Measurements from ENCODE around the gene NIM1K. TPM values are rescaled to one million over a fixed set of nuclear protein-coding genes. Genes with fewer than 3 reads are reported as not detected.
"Not testable (repeated sequence)": the region's sequence is repeated elsewhere in the genome, so short reads cannot be mapped to it uniquely, and the experiment has no call there.

Gene NIM1K
- total and polyA plus RNA-seq, 2 donors (not counting 1 experiment from before 2014, with no cell fraction given), result 0.13 to 0.32 TPM

DNA sequence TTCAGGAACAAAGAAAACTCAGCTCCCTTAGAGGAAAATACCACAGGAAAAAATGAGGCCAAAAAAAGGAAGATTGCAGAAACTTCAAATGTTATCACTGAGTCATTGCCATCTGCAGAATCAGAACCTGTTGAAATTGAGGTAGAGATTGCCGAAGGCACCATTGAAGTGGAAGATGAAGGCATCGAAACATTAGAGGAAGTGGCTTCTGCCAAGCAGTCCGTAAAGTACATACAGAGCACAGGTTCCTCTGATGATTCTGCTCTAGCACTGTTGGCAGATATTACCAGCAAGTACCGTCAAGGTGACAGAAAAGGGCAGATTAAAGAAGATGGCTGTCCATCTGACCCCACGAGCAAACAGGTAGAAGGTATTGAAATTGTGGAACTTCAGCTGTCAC lies 30.8 kb upstream of the NIM1K start:
- H3K27ac ChIP-seq (ENCODE audit: low read length in 2 of 2), result peak overlapping the region in 1 of 2 donors; percentile 5
- no peak overlapping the region for H3K4me3 Mint-ChIP-seq
- POLR2A ChIA-PET, result no interaction called here

GRCh38 chr5:43164801-43165200 lies 27.2 kb upstream of the NIM1K start:
- 100% methylated on average over 3 of the region's 5 CpGs for WGBS (ENCODE audit: insufficient coverage)

More for the DNA sequence above, 30.8 kb upstream of the NIM1K start:
- intact Hi-C loops (cut with micrococcal nuclease), result no loop called here
- H3K9me3 ChIP-seq (ENCODE audit: control extremely low read depth in 1 of 3, control insufficient read depth in 2 of 3, insufficient read depth in 1 of 3, low read length in 2 of 3), result no peaks in the 10 kb centered on the region
- H3K9ac ChIP-seq (ENCODE audit: low read length), result no peak overlapping the region
- Mint-ChIP-seq H3K27me3 (no peaks in the 10 kb centered on the region), H3K27ac (no peak overlapping the region), H3K4me1 (peaks cover 8% of the 10 kb centered on the region), H3K9me3 (ENCODE audit: insufficient read depth) (no peaks in the 10 kb centered on the region)
- no peak overlapping the region for H3K4me2 ChIP-seq (replicated peaks; ENCODE audit: low read depth, low read length, poor library complexity, severe bottlenecking)
- ATAC-seq (ENCODE audit: low read depth) (no peak), DNase-seq (no peak)
- H4K20me1 ChIP-seq (ENCODE audit: control insufficient read depth, insufficient read depth, low read length, poor library complexity, severe bottlenecking), result peaks cover 4% of the 10 kb centered on the region
- no peak overlapping the region for H3K4me3 ChIP-seq (ENCODE audit: control extremely low read depth in 1 of 5, extremely low read depth in 1 of 5, insufficient read depth in 1 of 5, low read depth in 2 of 5, low read length in 4 of 5)
- WGBS (ENCODE audit: insufficient coverage), result 37% methylated on average over 5 of the region's 5 CpGs
- no peaks in the 10 kb centered on the region for H3K27me3 ChIP-seq (replicated peaks in 1 of 4; ENCODE audit: control extremely low read depth in 1 of 4, control insufficient read depth in 3 of 4, insufficient read depth in 4 of 4, low read length in 3 of 4)
- CTCF ChIA-PET, result no interaction called here
- no peak overlapping the region for H2AFZ ChIP-seq (ENCODE audit: insufficient read depth, low read depth, low read length, poor library complexity, severe bottlenecking)
- TF ChIP-seq EZH2 (IDR thresholded peaks at IDR 0.05; ENCODE audit: borderline replicate concordance, insufficient read depth, low read depth, low read length, poor library complexity, severe bottlenecking), result no peak
- TF ChIP-seq, protein P1, sequence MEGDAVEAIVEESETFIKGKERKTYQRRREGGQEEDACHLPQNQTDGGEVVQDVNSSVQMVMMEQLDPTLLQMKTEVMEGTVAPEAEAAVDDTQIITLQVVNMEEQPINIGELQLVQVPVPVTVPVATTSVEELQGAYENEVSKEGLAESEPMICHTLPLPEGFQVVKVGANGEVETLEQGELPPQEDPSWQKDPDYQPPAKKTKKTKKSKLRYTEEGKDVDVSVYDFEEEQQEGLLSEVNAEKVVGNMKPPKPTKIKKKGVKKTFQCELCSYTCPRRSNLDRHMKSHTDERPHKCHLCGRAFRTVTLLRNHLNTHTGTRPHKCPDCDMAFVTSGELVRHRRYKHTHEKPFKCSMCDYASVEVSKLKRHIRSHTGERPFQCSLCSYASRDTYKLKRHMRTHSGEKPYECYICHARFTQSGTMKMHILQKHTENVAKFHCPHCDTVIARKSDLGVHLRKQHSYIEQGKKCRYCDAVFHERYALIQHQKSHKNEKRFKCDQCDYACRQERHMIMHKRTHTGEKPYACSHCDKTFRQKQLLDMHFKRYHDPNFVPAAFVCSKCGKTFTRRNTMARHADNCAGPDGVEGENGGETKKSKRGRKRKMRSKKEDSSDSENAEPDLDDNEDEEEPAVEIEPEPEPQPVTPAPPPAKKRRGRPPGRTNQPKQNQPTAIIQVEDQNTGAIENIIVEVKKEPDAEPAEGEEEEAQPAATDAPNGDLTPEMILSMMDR (IDR thresholded peaks at IDR 0.05), result no peak
- H3K79me2 ChIP-seq (ENCODE audit: control insufficient read depth, insufficient read depth, low read length), result no peaks in the 10 kb centered on the region
- H3K36me3 ChIP-seq (replicated peaks in 1 of 2; ENCODE audit: control extremely low read depth in 1 of 2, control insufficient read depth in 1 of 2, extremely low read depth in 1 of 2, insufficient read depth in 2 of 2, low read length in 1 of 2), result peaks cover 11 to 38% of the 10 kb centered on the region in 2 experiments
- peaks cover 0 to 4% of the 10 kb centered on the region in 2 donors for H3K4me1 ChIP-seq (ENCODE audit: control insufficient read depth in 2 of 2, insufficient read depth in 2 of 2, low read length in 2 of 2)

More at GRCh38 chr5:43164801-43165200, 27.2 kb upstream of the NIM1K start:
- H3K9ac ChIP-seq (ENCODE audit: low read length); H4K20me1 ChIP-seq (ENCODE audit: control insufficient read depth, insufficient read depth, low read length, poor library complexity, severe bottlenecking); H3K79me2 ChIP-seq (ENCODE audit: control insufficient read depth, insufficient read depth, low read length); H3K4me3 Mint-ChIP-seq; POLR2A ChIA-PET; H3K27ac Mint-ChIP-seq; H2AFZ ChIP-seq (ENCODE audit: insufficient read depth, low read depth, low read length, poor library complexity, severe bottlenecking); H3K27me3 Mint-ChIP-seq; ATAC-seq (ENCODE audit: low read depth); intact Hi-C loops (cut with micrococcal nuclease); H3K4me1 ChIP-seq (ENCODE audit: control insufficient read depth in 2 of 2, insufficient read depth in 2 of 2, low read length in 2 of 2); DNase-seq; H3K4me3 ChIP-seq (ENCODE audit: control extremely low read depth in 1 of 5, extremely low read depth in 1 of 5, insufficient read depth in 1 of 5, low read depth in 2 of 5, low read length in 4 of 5); H3K4me2 ChIP-seq (replicated peaks; ENCODE audit: low read depth, low read length, poor library complexity, severe bottlenecking); H3K27me3 ChIP-seq (replicated peaks in 1 of 4; ENCODE audit: control extremely low read depth in 1 of 4, control insufficient read depth in 3 of 4, insufficient read depth in 4 of 4, low read length in 3 of 4); CTCF ChIA-PET; H3K9me3 ChIP-seq (ENCODE audit: control extremely low read depth in 1 of 3, control insufficient read depth in 2 of 3, insufficient read depth in 1 of 3, low read length in 2 of 3); H3K27ac ChIP-seq (ENCODE audit: low read length in 2 of 2); H3K4me1 Mint-ChIP-seq; H3K9me3 Mint-ChIP-seq (ENCODE audit: insufficient read depth): not testable (repeated sequence)
- H3K36me3 ChIP-seq (replicated peaks in 1 of 2; ENCODE audit: control extremely low read depth in 1 of 2, control insufficient read depth in 1 of 2, extremely low read depth in 1 of 2, insufficient read depth in 2 of 2, low read length in 1 of 2), result peaks cover 11 to 47% of the 10 kb centered on the region in 2 experiments
